Stimulated activated CD4-positive, alpha-beta T cell treated with anti-CD3 and anti-CD28 coated beads, Interleukin-2, amount 100 ng/mL, for 24 hours (primary cell): ENCODE data around the gene TMEM151A.

ENCODE experiments used
- DNase-seq, 2 donors: peaks; one replicate each; pipeline ENCODE4 v3.0.0-alpha.2; 2020

The TMEM151A gene

GRCh38 chr11:66324664-66325063 is 33.0 kb downstream of the TMEM151A start:
- DNase-seq, result no peak

DNA sequence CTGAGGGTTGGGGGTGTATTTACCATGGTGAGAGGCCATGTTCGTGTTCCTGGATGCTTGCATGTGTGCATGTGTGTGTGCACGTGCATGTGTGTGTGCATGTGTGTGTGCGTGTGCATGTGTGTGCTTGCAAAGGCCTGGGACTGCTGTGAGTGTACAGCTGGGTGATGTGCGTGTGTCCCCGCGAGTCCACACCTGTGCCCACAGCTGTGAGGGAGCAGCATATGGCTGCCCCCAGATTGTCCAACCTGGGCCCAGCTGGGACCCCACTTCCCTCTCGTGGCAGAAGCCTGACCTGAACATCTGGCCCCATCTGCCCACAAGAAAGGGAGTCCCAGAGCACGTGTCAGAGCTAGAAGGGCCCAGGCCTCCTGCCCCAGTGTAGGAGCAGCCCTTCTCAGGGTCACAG is 33.6 kb downstream of the TMEM151A start:
- no peak for DNase-seq

DNA sequence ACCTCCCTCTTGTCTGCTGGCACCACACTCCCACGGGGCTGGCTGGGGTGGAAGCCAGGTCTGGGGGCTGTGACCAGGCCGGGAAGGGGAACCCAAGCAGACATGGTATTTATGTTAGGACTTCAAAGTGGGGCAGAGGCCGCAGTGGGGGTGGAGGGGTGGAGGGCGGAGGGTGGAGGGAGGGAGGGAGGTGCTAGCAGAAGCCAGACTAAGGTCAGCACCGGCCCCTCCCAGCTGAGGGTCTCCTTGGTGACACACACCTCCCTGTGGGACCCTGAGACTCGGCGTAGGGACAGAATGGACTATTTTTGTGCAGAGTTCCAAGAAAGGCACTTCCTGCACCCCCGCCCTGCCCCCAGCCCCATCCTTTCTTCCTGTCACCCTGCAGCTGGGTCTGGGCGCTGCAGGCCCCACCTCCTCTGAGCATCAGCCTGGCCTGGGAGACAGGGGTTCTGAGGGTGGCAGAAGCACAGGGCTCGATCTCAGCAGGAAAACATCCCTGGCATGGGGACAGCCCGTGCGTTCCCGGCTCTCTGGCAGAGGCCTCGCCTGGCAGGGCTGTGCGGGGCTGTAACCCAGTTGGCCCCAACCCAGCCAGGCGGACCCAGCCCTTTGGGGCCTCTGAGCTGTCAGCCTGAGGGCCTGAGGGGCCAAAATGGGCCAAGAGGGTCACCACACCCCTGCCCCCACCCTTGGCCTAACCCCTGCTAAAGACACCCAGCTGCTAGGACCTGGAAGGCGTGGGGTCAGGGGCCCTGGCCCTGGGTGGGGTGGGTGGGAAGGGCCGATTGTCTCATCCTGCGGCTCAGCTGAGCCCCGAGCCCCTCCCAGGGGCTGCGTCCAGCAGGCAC is 34.8 kb downstream of the TMEM151A start:
- DNase-seq, result no peak

DNA sequence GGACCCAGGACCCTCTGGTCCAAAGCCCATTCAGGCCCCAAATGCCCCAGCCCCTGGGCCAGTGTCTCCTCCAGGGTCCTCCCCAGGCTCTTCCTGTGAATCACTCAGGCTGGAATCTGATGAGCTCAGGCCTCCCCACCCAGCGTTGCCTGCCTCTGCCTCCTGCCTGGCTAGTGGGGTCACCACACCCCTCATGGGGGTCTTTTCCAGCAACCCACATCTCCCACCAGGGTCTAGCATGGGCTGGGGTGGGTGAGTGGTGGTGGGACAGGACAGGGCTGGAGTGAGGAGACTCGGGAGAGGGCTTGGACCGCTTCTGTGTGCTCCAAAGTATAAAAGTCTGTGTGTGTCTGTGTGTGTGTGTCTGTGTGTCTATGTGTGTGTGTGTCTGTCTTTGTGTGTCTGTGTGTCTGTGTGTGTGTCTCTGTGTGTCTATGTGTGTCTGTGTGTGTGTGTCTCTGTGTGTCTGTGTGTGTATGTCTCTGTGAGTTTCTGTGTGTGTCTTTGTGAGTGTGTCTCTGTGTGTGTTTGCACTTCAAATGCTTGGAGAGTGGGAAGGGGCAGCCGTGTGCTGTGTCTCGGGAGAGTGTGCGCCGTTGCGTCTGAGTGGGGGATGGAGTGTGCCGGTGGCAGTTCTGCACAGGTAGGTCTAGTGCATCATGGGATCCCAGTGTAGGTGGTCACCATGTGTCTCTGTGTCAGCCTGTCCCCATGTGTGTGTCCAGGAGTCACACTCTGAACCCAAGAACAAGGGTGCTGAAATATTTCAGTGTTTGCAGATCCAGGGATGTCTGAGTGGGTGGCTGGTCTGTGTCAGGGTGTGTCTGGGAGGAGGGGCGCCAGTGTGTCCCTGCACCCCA is 35.7 kb downstream of the TMEM151A start:
- no peak for DNase-seq

- no peak for DNase-seq
These were observed 36.3 kb downstream of the TMEM151A start for GRCh38 chr11:66328031-66328301.

- peak; percentile 85 to 87 for DNase-seq
These were observed 36.8 kb downstream of the TMEM151A start for GRCh38 chr11:66328302-66329144.

- no peak for DNase-seq
These were observed 37.5 kb downstream of the TMEM151A start for GRCh38 chr11:66329165-66329673.

DNA sequence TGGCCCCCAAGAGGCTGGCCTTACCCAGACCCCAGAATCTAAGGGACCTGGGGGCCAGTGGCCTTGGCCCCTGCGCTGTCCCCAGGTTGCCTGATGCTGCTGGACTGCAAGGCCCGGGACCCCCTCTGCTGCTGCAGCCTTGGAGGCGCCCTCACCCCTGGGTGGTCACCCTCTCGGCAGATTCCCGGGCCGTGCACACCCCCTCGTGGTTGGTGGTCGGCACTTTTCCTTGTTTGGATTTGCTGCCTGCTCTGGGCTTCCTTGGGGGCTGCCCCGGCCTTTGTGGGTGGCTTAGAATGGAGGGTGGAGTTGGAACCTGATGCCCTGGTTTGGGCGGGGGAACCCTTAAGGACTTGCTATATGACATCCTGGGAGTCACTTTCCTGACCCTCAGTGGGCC is 39.2 kb downstream of the TMEM151A start:
- DNase-seq, result no peak

- DNase-seq, result no peak
These were observed 40.1 kb downstream of the TMEM151A start for GRCh38 chr11:66331542-66332370.

GRCh38 chr11:66332371-66333219 is 40.9 kb downstream of the TMEM151A start:
- no peak for DNase-seq

GRCh38 chr11:66333220-66333877 is 41.7 kb downstream of the TMEM151A start:
- no peak for DNase-seq

- no peak for DNase-seq
These were observed 42.4 kb downstream of the TMEM151A start for GRCh38 chr11:66333896-66334604.

DNA sequence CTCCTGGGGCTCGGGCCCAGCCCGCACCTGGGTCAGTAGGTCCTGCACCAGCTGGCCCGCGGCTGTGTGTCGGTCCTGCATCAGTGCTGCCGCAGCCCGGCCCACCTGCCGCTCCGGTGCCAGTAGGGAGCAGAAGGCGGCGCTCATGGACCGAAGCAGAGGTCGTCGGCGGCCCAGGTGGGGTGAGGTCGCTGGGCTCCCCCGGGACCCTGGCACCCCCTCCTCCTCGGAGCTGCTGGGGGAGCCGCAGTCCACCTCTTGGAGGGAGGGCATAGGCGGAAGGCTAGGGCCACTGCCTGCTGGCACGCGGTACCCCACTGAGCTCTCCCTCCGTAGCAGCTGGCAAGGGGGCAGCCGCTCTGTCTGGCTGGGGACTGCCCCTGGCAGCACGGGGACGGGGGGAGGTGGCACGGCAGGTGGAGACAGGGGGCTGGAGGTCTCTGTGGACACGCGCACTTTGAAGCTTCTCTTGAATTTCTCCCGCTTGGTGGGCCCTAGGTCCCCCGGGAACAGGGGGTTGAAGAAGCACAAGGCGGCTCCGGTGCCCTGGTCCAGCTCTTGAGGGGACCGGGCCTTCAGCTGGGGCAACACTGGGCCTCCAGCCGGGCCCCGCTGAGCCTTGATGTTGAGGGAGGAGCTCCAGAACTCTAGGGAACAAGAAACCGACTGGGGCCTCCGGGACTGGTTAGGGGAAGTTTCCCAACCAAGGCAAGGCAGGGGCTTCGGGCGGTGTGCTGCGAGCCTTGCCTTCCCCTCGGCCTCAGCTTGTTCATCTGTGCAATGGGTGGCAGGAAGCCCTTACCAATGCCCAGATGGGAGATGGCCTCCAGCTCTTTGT is 43.1 kb downstream of the TMEM151A start:
- no peak for DNase-seq

DNA sequence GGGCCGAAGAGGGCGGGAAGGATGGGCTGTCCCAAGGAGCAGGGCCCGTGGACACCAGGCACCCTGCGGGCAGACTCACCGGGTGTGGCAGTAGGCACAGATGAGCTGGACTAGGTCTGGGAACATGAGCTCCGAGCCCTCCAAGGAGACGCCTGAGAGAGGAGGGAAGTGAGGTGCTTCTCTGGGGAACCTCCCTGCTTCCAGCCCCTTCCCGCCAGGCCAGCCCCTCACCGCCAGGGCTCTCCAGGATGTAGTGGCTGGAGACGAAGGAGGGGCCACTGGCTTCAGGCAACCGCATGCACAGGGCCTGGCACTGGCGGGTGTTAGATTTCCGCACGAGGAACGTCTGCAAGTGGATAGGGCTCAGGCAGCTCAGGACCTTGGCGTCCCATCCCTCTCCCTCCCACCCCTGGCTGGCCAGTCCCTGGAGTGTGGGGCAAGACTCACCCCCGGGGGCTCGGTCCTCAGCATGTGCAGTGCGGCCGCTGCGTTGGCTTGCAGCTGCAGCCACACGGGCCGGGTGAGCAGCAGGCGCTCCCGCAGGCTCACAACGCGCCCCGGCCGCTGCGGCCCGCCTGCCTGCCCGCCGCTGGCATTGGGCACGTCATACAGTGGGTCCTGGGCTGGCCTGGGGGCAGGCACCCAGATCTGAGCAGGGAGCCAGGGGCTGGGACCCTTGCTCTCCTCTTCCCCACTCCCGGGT is 44.0 kb downstream of the TMEM151A start:
- no peak for DNase-seq

GRCh38 chr11:66336234-66337102 is 44.8 kb downstream of the TMEM151A start, which contains the start of gene RIN1:
Gene RIN1, minus strand, starts transcription at chr11:66336434. Its CDS starts 32 bp downstream, at chr11:66336402.
- peak; percentile 61 to 71 for DNase-seq

GRCh38 chr11:66337103-66337899 is 45.6 kb downstream of the TMEM151A start:
- DNase-seq, result no peak
